AG04450 (cell line): ENCODE results near the gene SCNN1A. TPM values are rescaled to one million over a fixed set of nuclear protein-coding genes. Genes with fewer than 3 reads are reported as not detected.
A peak's percentile ranks its signal among the peaks of the same experiment; 100 is the strongest.

Source experiments
- CTCF ChIA-PET: fragments of 300-600, 350-600 bp; formaldehyde crosslinking; extraction: SDS; loops from one replicate; lab custom pipeline; 2022; ENCODE audit warnings: antibody characterized with exemption, inconsistent platforms; lab: Charles Lee
- POLR2A ChIA-PET: fragments of 350-600 bp; formaldehyde crosslinking; extraction: SDS; loops from one replicate; lab custom pipeline; 2021; ENCODE audit warnings: antibody characterized with exemption, inconsistent platforms; lab: Yijun Ruan, JAX
- DNase-seq: peaks from one replicate; pipeline ENCODE4 v3.0.0-alpha.2; 2011; ENCODE audit warnings: low read depth, low spot score
- H3K27ac ChIP-seq: one replicate; pipeline ENCODE4 v1.5.1; 2012; ENCODE audit warnings: low read depth, low read length, control low read depth
- H3K27me3 ChIP-seq: one replicate; pipeline ENCODE4 v1.6.0; 2012; ENCODE audit warnings: low read length; ENCODE audit not compliant: control insufficient read depth, insufficient read depth
- H3K4me3 ChIP-seq: 2 replicates; pipeline ENCODE4 v1.5.1; 2011; ENCODE audit warnings: mild to moderate bottlenecking, low read depth, low read length, control low read depth
- H3K9me3 ChIP-seq: 2 replicates; pipeline ENCODE4 v1.5.1; 2012; ENCODE audit warnings: low read length; ENCODE audit not compliant: control insufficient read depth, insufficient read depth
- polyA plus RNA-seq: library from polyadenylated mRNA; depleted of rRNA; stranded (reverse); fragments of >200 nt; gene quantifications from 2 replicates; pipeline ENCODE4 v1.2.3, GENCODE V29; 2011
- TF ChIP-seq, protein P1 (sequence below): IDR thresholded peaks from 2 replicates; pipeline ENCODE4 v1.5.1; 2011; ENCODE audit warnings: low read depth, low read length, control low read depth, inconsistent platforms

Gene SCNN1A
- polyA plus RNA-seq, 1 experiment, result 0.26 TPM

DNA sequence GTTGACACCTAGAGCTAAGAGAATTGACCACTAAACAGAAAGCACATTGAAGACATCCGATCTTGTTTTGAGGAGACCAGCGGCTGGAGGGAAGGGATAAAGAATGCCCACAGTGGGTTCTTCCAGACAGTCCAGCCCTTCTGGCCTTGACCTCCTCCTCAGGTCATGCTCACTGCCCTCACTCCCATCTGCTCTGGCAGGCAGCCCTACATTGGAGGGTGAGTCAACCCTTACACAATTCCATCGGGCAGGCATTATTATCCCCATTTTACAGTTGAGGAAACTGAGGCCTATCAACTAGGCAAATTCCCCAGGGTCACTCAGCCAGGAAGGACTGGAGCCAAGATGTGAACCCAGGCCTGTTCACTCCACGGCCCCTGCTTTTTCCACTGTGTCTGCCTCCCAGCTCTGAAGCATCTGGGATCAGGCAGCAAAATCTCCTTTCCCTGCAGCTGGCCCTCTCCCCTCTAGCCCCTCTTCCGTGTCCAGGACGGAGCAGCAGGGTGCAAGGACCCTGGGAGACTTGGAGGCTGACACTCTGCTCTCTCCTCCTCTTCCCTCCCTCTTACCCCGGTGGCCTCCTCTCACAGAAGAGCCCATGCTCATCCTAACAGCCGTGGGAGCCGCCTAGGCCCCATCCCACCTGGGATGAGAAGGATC, 5.3 kb downstream of the SCNN1A start:
- H3K27ac ChIP-seq, result peak overlapping the region; percentile 57
- H3K9me3 ChIP-seq, result no peaks in the 10 kb centered on the region
- ChIA-PET CTCF (no interaction called here), POLR2A (interaction anchor here (0.6 to 2.2 kb wide), 2 partner anchors 12 to 28 kb away, joined by 3 to 8 read pairs; partner anchors contain the start of gene TNFRSF1A)
- TF ChIP-seq, protein P1, sequence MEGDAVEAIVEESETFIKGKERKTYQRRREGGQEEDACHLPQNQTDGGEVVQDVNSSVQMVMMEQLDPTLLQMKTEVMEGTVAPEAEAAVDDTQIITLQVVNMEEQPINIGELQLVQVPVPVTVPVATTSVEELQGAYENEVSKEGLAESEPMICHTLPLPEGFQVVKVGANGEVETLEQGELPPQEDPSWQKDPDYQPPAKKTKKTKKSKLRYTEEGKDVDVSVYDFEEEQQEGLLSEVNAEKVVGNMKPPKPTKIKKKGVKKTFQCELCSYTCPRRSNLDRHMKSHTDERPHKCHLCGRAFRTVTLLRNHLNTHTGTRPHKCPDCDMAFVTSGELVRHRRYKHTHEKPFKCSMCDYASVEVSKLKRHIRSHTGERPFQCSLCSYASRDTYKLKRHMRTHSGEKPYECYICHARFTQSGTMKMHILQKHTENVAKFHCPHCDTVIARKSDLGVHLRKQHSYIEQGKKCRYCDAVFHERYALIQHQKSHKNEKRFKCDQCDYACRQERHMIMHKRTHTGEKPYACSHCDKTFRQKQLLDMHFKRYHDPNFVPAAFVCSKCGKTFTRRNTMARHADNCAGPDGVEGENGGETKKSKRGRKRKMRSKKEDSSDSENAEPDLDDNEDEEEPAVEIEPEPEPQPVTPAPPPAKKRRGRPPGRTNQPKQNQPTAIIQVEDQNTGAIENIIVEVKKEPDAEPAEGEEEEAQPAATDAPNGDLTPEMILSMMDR, result no peak
- H3K4me3 ChIP-seq, result no peak overlapping the region
- H3K27me3 ChIP-seq, result no peaks in the 10 kb centered on the region
- no peak for DNase-seq

DNA sequence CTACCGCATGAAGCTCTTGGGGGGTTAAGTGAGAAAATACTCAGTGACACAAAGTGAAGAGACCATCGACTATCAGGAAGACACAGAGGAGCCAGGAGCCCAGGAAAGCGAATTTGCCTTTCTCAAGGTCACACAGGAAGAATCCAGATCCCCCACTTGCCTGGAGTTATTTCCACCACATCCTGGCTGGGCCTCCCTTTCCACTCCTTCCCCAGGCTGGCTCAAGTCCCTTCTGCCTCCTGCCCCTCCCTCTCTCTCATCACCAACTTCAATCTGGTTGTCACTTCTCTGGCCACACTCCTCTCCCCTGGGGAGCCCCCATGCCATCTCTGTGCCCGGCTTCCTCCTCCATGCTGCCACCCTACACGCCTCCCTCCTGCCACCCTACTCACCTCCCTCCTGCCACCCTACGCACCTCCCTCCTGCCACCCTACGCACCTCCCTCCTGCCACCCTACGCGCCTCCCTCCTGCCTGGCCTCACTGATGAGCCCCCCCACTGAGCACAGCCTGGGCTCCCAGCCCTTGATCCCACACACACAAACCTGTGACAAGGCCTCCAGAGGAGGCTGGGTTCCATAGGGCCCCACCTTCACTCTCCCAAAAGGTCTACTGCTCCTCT, 6.3 kb downstream of the SCNN1A start:
- CTCF ChIA-PET, result no interaction called here
- TF ChIP-seq, protein P1, result no peak
- H3K9me3 ChIP-seq, result no peaks in the 10 kb centered on the region
- POLR2A ChIA-PET, result no interaction called here
- no peak overlapping the region for H3K27ac ChIP-seq
- no peaks in the 10 kb centered on the region for H3K27me3 ChIP-seq
- DNase-seq, result no peak
- H3K4me3 ChIP-seq, result no peak overlapping the region

DNA sequence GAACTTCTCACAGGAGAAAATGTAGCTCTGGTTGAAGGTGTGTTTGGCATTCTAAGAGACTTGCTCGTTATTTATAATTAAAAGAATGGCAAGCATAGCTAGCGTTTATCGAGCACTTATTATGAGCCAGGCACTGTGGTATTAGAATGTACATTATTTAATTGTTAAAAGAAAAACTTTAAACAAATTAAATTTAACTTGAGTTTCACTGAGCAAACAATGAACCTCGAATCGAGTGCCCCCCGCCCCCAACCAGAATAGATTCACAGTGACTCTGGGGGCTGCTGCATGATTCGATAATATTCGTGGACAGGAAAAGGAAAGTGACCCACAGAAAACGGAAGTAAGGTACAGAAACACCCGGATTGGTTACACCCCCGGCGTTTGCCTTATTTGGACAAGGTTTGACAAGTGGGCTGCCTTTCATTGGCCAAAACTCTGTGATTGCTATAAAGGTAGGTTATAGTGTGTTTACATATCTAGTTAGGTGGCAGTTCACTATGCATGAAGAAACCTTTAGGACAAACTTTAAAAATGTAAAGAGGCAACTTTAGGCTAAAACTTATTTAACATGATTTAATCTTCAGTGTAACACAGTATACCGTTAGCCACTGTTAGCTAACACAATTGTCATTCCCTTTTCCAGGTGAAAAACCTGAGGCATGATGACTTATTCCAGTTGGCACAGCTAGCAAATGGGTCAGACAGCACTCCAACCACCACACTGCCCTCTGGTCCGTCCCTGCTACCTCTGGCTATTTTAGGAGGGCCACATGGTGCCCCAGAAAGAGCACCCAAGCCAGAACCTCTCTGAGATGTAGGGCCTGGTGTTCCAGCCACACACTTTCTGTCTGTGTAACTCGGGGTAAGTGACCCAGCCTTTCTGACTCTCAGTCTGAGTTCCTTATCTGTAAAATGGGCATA, 7.1 kb downstream of the SCNN1A start:
- ChIA-PET POLR2A (interaction anchor here (0.8 to 1.4 kb wide), 2 partner anchors 16 to 32 kb away, joined by 4 to 5 read pairs; partner anchors contain the start of gene LTBR), CTCF (interaction anchor here (0.6 to 1.8 kb wide), 4 partner anchors 23 to 316 kb away, joined by 3 to 6 read pairs (median 4); no protein-coding TSS in a partner anchor)
- Histone ChIP-seq H3K27ac (peak overlapping the region; percentile 23), H3K9me3 (no peaks in the 10 kb centered on the region), H3K27me3 (no peaks in the 10 kb centered on the region), H3K4me3 (no peak overlapping the region)
- TF ChIP-seq, protein P1, result no peak
- DNase-seq, result no peak

DNA sequence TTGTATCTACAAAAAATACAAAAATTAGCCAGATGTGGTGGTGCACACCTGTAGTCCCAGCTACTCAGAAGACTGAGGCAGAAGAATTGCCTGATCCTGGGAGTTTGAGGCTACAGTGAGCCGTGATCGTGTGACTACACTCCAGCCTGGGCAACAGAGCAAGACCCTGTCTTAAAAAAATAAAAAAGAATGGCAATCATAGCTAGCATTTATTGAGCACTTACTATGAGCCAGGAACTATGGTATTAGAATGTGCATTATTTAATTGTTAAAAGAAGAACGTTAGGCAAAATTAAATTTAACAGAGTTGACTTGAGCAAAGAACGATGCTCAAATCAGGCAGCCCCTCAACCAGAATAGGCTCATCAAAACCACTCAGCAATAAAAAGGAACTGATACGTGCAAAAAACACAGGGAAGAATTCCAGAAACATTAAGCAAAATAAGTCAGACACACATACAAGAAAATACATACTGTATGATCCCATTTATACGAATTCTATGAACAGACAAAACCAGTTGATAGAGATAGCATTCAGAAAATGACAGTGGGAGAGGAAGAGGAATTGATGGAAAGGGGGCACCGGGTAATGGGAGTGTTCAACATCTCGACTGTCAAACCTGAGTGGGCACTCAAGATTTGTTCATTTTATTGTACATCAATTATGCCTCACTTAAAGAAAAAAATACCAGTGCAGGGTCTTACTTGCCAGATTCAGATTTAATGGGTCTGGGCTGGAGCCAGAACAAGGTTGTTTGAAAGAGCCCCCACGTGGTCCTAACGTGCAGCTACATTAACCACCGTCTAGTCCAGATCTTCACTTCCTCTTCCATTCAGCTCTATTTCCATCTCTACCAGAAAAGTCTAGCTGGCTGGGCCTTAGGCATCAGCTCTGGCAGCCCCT, 8.0 kb downstream of the SCNN1A start:
- Histone ChIP-seq H3K4me3 (no peak overlapping the region), H3K9me3 (no peaks in the 10 kb centered on the region), H3K27me3 (no peaks in the 10 kb centered on the region), H3K27ac (peak overlapping the region; percentile 23)
- TF ChIP-seq, protein P1, result peak; percentile 35
- DNase-seq, result no peak
- ChIA-PET POLR2A (interaction anchor here (0.6 to 1.4 kb wide), 3 partner anchors 16 to 31 kb away, joined by 3 to 5 read pairs (median 4); partner anchors contain the start of gene LTBR), CTCF (interaction anchor here (0.6 to 1.8 kb wide), 5 partner anchors 22 to 317 kb away, joined by 3 to 6 read pairs (median 3); no protein-coding TSS in a partner anchor)
